ENCODE data around the gene EDA2R. TPM values are rescaled to one million over a fixed set of nuclear protein-coding genes. Genes with fewer than 3 reads are reported as not detected.

EDA2R gene
- total RNA-seq, 1 experiment from 2014 or later: not detected

- intact Hi-C loops (cut with micrococcal nuclease; ENCODE audit: unreplicated experiment): no loop called here
- Histone ChIP-seq H3K4me1 (no peaks in the 10 kb centered on the region), H3K36me3 (ENCODE audit: control insufficient read depth, insufficient read depth, low read length) (no peaks in the 10 kb centered on the region), H3K27me3 (replicated peaks; ENCODE audit: control insufficient read depth, insufficient read depth, low read length) (no peaks in the 10 kb centered on the region), H3K9me3 (no peaks in the 10 kb centered on the region), H3K4me3 (ENCODE audit: low read depth, low read length) (no peak overlapping the region)
- H3K4me3 Mint-ChIP-seq (ENCODE audit: unreplicated experiment): no peak overlapping the region
- POLR2A ChIA-PET: no interaction called here
- H3K9me3 Mint-ChIP-seq (ENCODE audit: unreplicated experiment): peaks cover 2% of the 10 kb centered on the region
- no peak for TF ChIP-seq CTCF (IDR thresholded peaks at IDR 0.05; ENCODE audit: insufficient read depth in 1 of 2, low read depth in 1 of 2, low read length in 1 of 2, severe bottlenecking in 1 of 2, unreplicated experiment in 1 of 2)
- CTCF ChIA-PET: no interaction called here
- no peaks in the 10 kb centered on the region for H3K27me3 Mint-ChIP-seq (ENCODE audit: insufficient read depth, unreplicated experiment)
- no peak overlapping the region for H3K27ac Mint-ChIP-seq (ENCODE audit: unreplicated experiment)
- BruUV-seq (replicated peaks): no TSS peak
- H3K4me1 Mint-ChIP-seq (ENCODE audit: low read depth, unreplicated experiment): no peaks in the 10 kb centered on the region
- H3K36me3 Mint-ChIP-seq (ENCODE audit: insufficient read depth, unreplicated experiment): no peaks in the 10 kb centered on the region
- no peak for DNase-seq
Observed at GRCh38 chrX:66602381-66602938, 36.4 kb downstream of the EDA2R start.

GRCh38 chrX:66601522-66601921 is 37.4 kb downstream of the EDA2R start:
- Mint-ChIP-seq H3K4me1 (ENCODE audit: low read depth, unreplicated experiment) (no peaks in the 10 kb centered on the region), H3K27ac (ENCODE audit: unreplicated experiment) (no peak overlapping the region), H3K27me3 (ENCODE audit: insufficient read depth, unreplicated experiment) (no peaks in the 10 kb centered on the region), H3K9me3 (ENCODE audit: unreplicated experiment) (no peaks in the 10 kb centered on the region), H3K4me3 (ENCODE audit: unreplicated experiment) (no peak overlapping the region), H3K36me3 (ENCODE audit: insufficient read depth, unreplicated experiment) (no peaks in the 10 kb centered on the region)
- H3K36me3 ChIP-seq (ENCODE audit: control insufficient read depth, insufficient read depth, low read length): no peaks in the 10 kb centered on the region
- no peak for TF ChIP-seq CTCF (IDR thresholded peaks at IDR 0.05; ENCODE audit: insufficient read depth in 1 of 2, low read depth in 1 of 2, low read length in 1 of 2, severe bottlenecking in 1 of 2, unreplicated experiment in 1 of 2)
- DNase-seq: no peak
- intact Hi-C loops (cut with micrococcal nuclease; ENCODE audit: unreplicated experiment): no loop called here
- no peaks in the 10 kb centered on the region for H3K4me1 ChIP-seq
- ChIA-PET CTCF (no interaction called here), POLR2A (no interaction called here)
- H3K9me3 ChIP-seq: no peaks in the 10 kb centered on the region
- no peaks in the 10 kb centered on the region for H3K27me3 ChIP-seq (replicated peaks; ENCODE audit: control insufficient read depth, insufficient read depth, low read length)
- H3K4me3 ChIP-seq (ENCODE audit: low read depth, low read length): no peak overlapping the region
- no TSS peak for BruUV-seq (replicated peaks)

- Mint-ChIP-seq H3K4me3 (ENCODE audit: unreplicated experiment) (no peak overlapping the region), H3K4me1 (ENCODE audit: low read depth, unreplicated experiment) (no peaks in the 10 kb centered on the region), H3K27ac (ENCODE audit: unreplicated experiment) (no peak overlapping the region), H3K36me3 (ENCODE audit: insufficient read depth, unreplicated experiment) (no peaks in the 10 kb centered on the region), H3K27me3 (ENCODE audit: insufficient read depth, unreplicated experiment) (no peaks in the 10 kb centered on the region), H3K9me3 (ENCODE audit: unreplicated experiment) (no peaks in the 10 kb centered on the region)
- Histone ChIP-seq H3K36me3 (ENCODE audit: control insufficient read depth, insufficient read depth, low read length) (no peaks in the 10 kb centered on the region), H3K9me3 (no peaks in the 10 kb centered on the region), H3K4me1 (no peaks in the 10 kb centered on the region), H3K4me3 (ENCODE audit: low read depth, low read length) (no peak overlapping the region), H3K27me3 (replicated peaks; ENCODE audit: control insufficient read depth, insufficient read depth, low read length) (no peaks in the 10 kb centered on the region)
- ChIA-PET POLR2A (no interaction called here), CTCF (no interaction called here)
- no TSS peak for BruUV-seq (replicated peaks)
- intact Hi-C loops (cut with micrococcal nuclease; ENCODE audit: unreplicated experiment): no loop called here
- no peak for TF ChIP-seq CTCF (IDR thresholded peaks at IDR 0.05; ENCODE audit: insufficient read depth in 1 of 2, low read depth in 1 of 2, low read length in 1 of 2, severe bottlenecking in 1 of 2, unreplicated experiment in 1 of 2)
- no peak for DNase-seq
Observed at GRCh38 chrX:66579219-66579618, 59.7 kb downstream of the EDA2R start.
